ENCODE results near the gene SPAG16.

Gene SPAG16

GRCh38 chr2:214127571-214127970, 843.3 kb downstream of the SPAG16 start:
- TF ChIP-seq POLR2AphosphoS5 (IDR thresholded peaks at IDR 0.05; ENCODE audit: low read depth, low read length) (no peak), TAF1 (IDR thresholded peaks at IDR 0.05; ENCODE audit: borderline replicate concordance, insufficient read depth, low read length) (no peak), SIN3A (IDR thresholded peaks at IDR 0.05; ENCODE audit: borderline replicate concordance, insufficient read depth, low read length) (no peak), FOXP2 (optimal IDR thresholded peaks at IDR 0.05; ENCODE audit: borderline replicate concordance, extremely low read depth, extremely low read length, insufficient read depth) (no peak), REST (IDR thresholded peaks at IDR 0.05; ENCODE audit: insufficient read depth in 1 of 2, low read depth in 2 of 2, low read length in 2 of 2) (no peak)

- TF ChIP-seq FOXP2 (optimal IDR thresholded peaks at IDR 0.05; ENCODE audit: borderline replicate concordance, extremely low read depth, extremely low read length, insufficient read depth) = no peak
- TF ChIP-seq TAF1 (IDR thresholded peaks at IDR 0.05; ENCODE audit: borderline replicate concordance, insufficient read depth, low read length) = no peak
- TF ChIP-seq POLR2AphosphoS5 (IDR thresholded peaks at IDR 0.05; ENCODE audit: low read depth, low read length) = no peak
- TF ChIP-seq SIN3A (IDR thresholded peaks at IDR 0.05; ENCODE audit: borderline replicate concordance, insufficient read depth, low read length) = no peak
- TF ChIP-seq REST (IDR thresholded peaks at IDR 0.05; ENCODE audit: insufficient read depth in 1 of 2, low read depth in 2 of 2, low read length in 2 of 2) = no peak
Observed at GRCh38 chr2:214128040-214128439, 843.8 kb downstream of the SPAG16 start.

GRCh38 chr2:214130114-214130513, 845.9 kb downstream of the SPAG16 start:
- TF ChIP-seq REST (IDR thresholded peaks at IDR 0.05; ENCODE audit: insufficient read depth in 1 of 2, low read depth in 2 of 2, low read length in 2 of 2) (no peak), SIN3A (IDR thresholded peaks at IDR 0.05; ENCODE audit: borderline replicate concordance, insufficient read depth, low read length) (no peak), FOXP2 (optimal IDR thresholded peaks at IDR 0.05; ENCODE audit: borderline replicate concordance, extremely low read depth, extremely low read length, insufficient read depth) (no peak), POLR2AphosphoS5 (IDR thresholded peaks at IDR 0.05; ENCODE audit: low read depth, low read length) (no peak), TAF1 (IDR thresholded peaks at IDR 0.05; ENCODE audit: borderline replicate concordance, insufficient read depth, low read length) (no peak)

GRCh38 chr2:214135966-214136365, 851.7 kb downstream of the SPAG16 start:
- no peak for TF ChIP-seq TAF1 (IDR thresholded peaks at IDR 0.05; ENCODE audit: borderline replicate concordance, insufficient read depth, low read length)
- no peak for TF ChIP-seq REST (IDR thresholded peaks at IDR 0.05; ENCODE audit: insufficient read depth in 1 of 2, low read depth in 2 of 2, low read length in 2 of 2)
- TF ChIP-seq POLR2AphosphoS5 (IDR thresholded peaks at IDR 0.05; ENCODE audit: low read depth, low read length) = no peak
- TF ChIP-seq SIN3A (IDR thresholded peaks at IDR 0.05; ENCODE audit: borderline replicate concordance, insufficient read depth, low read length) = no peak
- TF ChIP-seq FOXP2 (optimal IDR thresholded peaks at IDR 0.05; ENCODE audit: borderline replicate concordance, extremely low read depth, extremely low read length, insufficient read depth) = no peak

DNA sequence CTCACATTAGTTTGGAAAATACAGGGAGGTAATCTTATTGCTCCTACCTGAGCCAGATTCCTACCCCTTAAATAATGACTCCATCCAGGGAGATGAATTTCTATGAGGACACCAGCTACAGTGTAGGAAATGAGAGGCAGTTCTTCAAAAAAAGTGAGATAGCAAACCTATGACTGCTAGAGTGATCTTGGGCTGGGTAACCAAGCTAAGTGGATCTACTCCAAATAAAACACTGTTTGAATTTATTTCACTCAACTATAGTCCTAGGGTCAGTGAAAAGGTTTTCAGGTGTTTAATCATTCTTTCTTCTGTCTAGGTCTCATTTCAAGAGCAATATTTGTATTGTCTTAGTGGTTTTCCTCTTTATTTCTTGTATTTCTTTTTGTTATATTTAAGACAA, 854.5 kb downstream of the SPAG16 start:
- no peak for TF ChIP-seq FOXP2 (optimal IDR thresholded peaks at IDR 0.05; ENCODE audit: borderline replicate concordance, extremely low read depth, extremely low read length, insufficient read depth)
- TF ChIP-seq SIN3A (IDR thresholded peaks at IDR 0.05; ENCODE audit: borderline replicate concordance, insufficient read depth, low read length) = no peak
- TF ChIP-seq POLR2AphosphoS5 (IDR thresholded peaks at IDR 0.05; ENCODE audit: low read depth, low read length) = no peak
